IMR-90 (cell line): ENCODE results near the gene CALU. TPM values are rescaled to one million over a fixed set of nuclear protein-coding genes. Genes with fewer than 3 reads are reported as not detected.

Source experiments
- ATAC-seq: fragments of 200-7000 bp; cut with Tn5 transposase; 2 replicates; pipeline ENCODE4 v1.9.1; 2020; ENCODE audit warnings: low read depth, mild to moderate bottlenecking, moderate library complexity
- BruUV-seq: library from RNA; stranded (reverse); fragments of 400-500 nt; replicated peaks from 2 replicates; lab custom pipeline; 2021; lab: Mats Ljungman, UMichigan
- CTCF ChIA-PET: fragments of 300-600 bp; formaldehyde crosslinking; extraction: SDS; loops from one replicate; lab custom pipeline; 2021; ENCODE audit warnings: antibody characterized with exemption; lab: Yijun Ruan, JAX
- POLR2A ChIA-PET: fragments of 300-600 bp; sonication (Branson Sonifier 250); formaldehyde crosslinking; loops from one replicate; lab custom pipeline; 2022; ENCODE audit warnings: antibody characterized with exemption; ENCODE audit not compliant: unreplicated experiment; lab: Charles Lee
- DNase-seq: peaks from one replicate; pipeline ENCODE4 v3.0.0; 2013
- H2AFZ ChIP-seq: replicated peaks from 2 replicates; pipeline ENCODE3; 2013; ENCODE audit warnings: low read length, mild to moderate bottlenecking; ENCODE audit not compliant: poor library complexity
- H2AK5ac ChIP-seq: 2 replicates; pipeline ENCODE4 v1.6.1; 2013; ENCODE audit warnings: low read depth, low read length, inconsistent platforms
- H2AK9ac ChIP-seq: replicated peaks from 2 replicates; pipeline ENCODE3; 2013; ENCODE audit warnings: mild to moderate bottlenecking, low read depth, low read length, moderate library complexity; ENCODE audit not compliant: poor library complexity
- H2BK120ac ChIP-seq: 2 replicates; pipeline ENCODE4 v1.6.1; 2013; ENCODE audit warnings: low read depth, low read length, inconsistent platforms
- H2BK15ac ChIP-seq: 3 replicates; pipeline ENCODE4 v1.6.1; 2013; ENCODE audit warnings: low read depth, low read length, inconsistent platforms
- H2BK20ac ChIP-seq: 2 replicates; pipeline ENCODE4 v1.6.1; 2013; ENCODE audit warnings: low read depth, mild to moderate bottlenecking, inconsistent platforms, low read length, moderate library complexity
- H2BK5ac ChIP-seq: 2 replicates; pipeline ENCODE4 v1.6.1; 2013; ENCODE audit warnings: mild to moderate bottlenecking, low read depth, low read length, inconsistent platforms; ENCODE audit not compliant: poor library complexity, severe bottlenecking
- H3K14ac ChIP-seq: replicated peaks from 2 replicates; pipeline ENCODE4 v1.6.1; 2013; ENCODE audit warnings: low read depth, low read length, inconsistent platforms
- H3K18ac ChIP-seq: 2 replicates; pipeline ENCODE4 v1.6.1; 2013; ENCODE audit warnings: low read depth, low read length, control low read depth
- H3K23ac ChIP-seq: 2 replicates; pipeline ENCODE4 v1.6.1; 2013; ENCODE audit warnings: low read depth, low read length, inconsistent platforms
- H3K27ac ChIP-seq: 2 replicates; pipeline ENCODE4 v1.5.1; 2013; ENCODE audit warnings: mild to moderate bottlenecking, control low read depth, low read length; ENCODE audit not compliant: insufficient read depth
- H3K27me3 ChIP-seq: 2 replicates; pipeline ENCODE4 v1.6.1; 2013; ENCODE audit warnings: low read length; ENCODE audit not compliant: control insufficient read depth, insufficient read depth
- H3K36me3 ChIP-seq: 2 replicates; pipeline ENCODE4 v1.6.1; 2013; ENCODE audit warnings: low read length, mixed read lengths; ENCODE audit not compliant: control insufficient read depth, insufficient read depth
- H3K4ac ChIP-seq: 2 replicates; pipeline ENCODE4 v1.6.1; 2013; ENCODE audit warnings: low read depth, low read length, inconsistent platforms
- H3K4me1 ChIP-seq: 2 replicates; pipeline ENCODE4 v1.6.1; 2013; ENCODE audit warnings: low read length, mixed read lengths; ENCODE audit not compliant: control insufficient read depth, insufficient read depth
- H3K4me2 ChIP-seq: 2 replicates; pipeline ENCODE4 v1.6.1; 2013; ENCODE audit warnings: low read depth, mild to moderate bottlenecking, control low read depth, low read length, moderate library complexity
- H3K4me3 ChIP-seq: 2 replicates; pipeline ENCODE4 v1.5.1; 2013; ENCODE audit warnings: low read depth, mild to moderate bottlenecking, control low read depth, low read length, moderate library complexity; ENCODE audit not compliant: insufficient read depth
- H3K56ac ChIP-seq: 2 replicates; pipeline ENCODE4 v1.6.1; 2013; ENCODE audit warnings: low read length, inconsistent platforms; ENCODE audit not compliant: insufficient read depth; ENCODE audit errors: extremely low read depth
- H3K79me1 ChIP-seq, 2 experiments: 2 replicates each; pipeline ENCODE4 v1.6.1; 2013; ENCODE audit warnings: low read length in 2 of 2, inconsistent platforms in 1 of 2, low read depth in 1 of 2
- H3K9ac ChIP-seq: 2 replicates; pipeline ENCODE4 v1.6.1; 2013; ENCODE audit warnings: low read depth, low read length, control low read depth
- H3K9me1 ChIP-seq: 2 replicates; pipeline ENCODE4 v1.6.1; 2013; ENCODE audit warnings: low read length, inconsistent platforms; ENCODE audit not compliant: insufficient read depth
- H3K9me3 ChIP-seq: 2 replicates; pipeline ENCODE4 v1.6.1; 2013; ENCODE audit warnings: low read length; ENCODE audit not compliant: control insufficient read depth, insufficient read depth
- H4K20me1 ChIP-seq: 2 replicates; pipeline ENCODE4 v1.6.1; 2013; ENCODE audit warnings: low read length, inconsistent platforms; ENCODE audit not compliant: insufficient read depth
- H4K5ac ChIP-seq: 2 replicates; pipeline ENCODE4 v1.6.1; 2013; ENCODE audit warnings: mild to moderate bottlenecking, low read depth, low read length, control low read depth
- H4K8ac ChIP-seq, 2 experiments: 2 replicates each; pipeline ENCODE4 v1.6.1; 2013; ENCODE audit warnings: low read depth in 2 of 2, low read length in 2 of 2, control low read depth in 1 of 2, inconsistent platforms in 1 of 2
- H4K91ac ChIP-seq: 2 replicates; pipeline ENCODE4 v1.6.1; 2013; ENCODE audit warnings: low read depth, low read length, inconsistent platforms; ENCODE audit not compliant: insufficient read depth
- BHLHE40 ChIP-seq: fragments of 150-350 bp; IDR thresholded peaks from 2 replicates; pipeline ENCODE4 v1.6.1; 2016; ENCODE audit warnings: mild to moderate bottlenecking, low read depth, low read length
- CEBPB ChIP-seq: IDR thresholded peaks from 2 replicates; pipeline ENCODE4 v1.6.1; 2012; ENCODE audit warnings: low read depth, low read length, improper control_type of control experiment
- CHD1 ChIP-seq: IDR thresholded peaks from 2 replicates; pipeline ENCODE4 v1.6.1; 2012; ENCODE audit warnings: low read depth, low read length, improper control_type of control experiment
- FOS ChIP-seq: fragments of 150-350 bp; IDR thresholded peaks from 2 replicates; pipeline ENCODE4 v1.6.1; 2016; ENCODE audit warnings: low read depth, low read length
- MAFK ChIP-seq: IDR thresholded peaks from 2 replicates; pipeline ENCODE4 v1.6.1; 2012; ENCODE audit warnings: low read depth, low read length, improper control_type of control experiment
- MAZ ChIP-seq: IDR thresholded peaks from 2 replicates; pipeline ENCODE4 v1.6.1; 2012; ENCODE audit warnings: low read depth, mild to moderate bottlenecking, low read length, improper control_type of control experiment, moderate library complexity, borderline replicate concordance
- MXI1 ChIP-seq: IDR thresholded peaks from 2 replicates; pipeline ENCODE4 v1.6.1; 2012; ENCODE audit warnings: low read depth, mild to moderate bottlenecking, low read length, moderate library complexity, borderline replicate concordance
- NFE2L2 ChIP-seq: fragments of 150-350 bp; IDR thresholded peaks from 2 replicates; pipeline ENCODE4 v1.6.1; 2016; ENCODE audit warnings: low read depth, mild to moderate bottlenecking, low read length
- POLR2A ChIP-seq: IDR thresholded peaks from 2 replicates; pipeline ENCODE4 v1.6.1; 2012; ENCODE audit warnings: mild to moderate bottlenecking, low read depth, low read length
- RAD21 ChIP-seq: IDR thresholded peaks from 2 replicates; pipeline ENCODE4 v1.6.1; 2012; ENCODE audit warnings: low read length, improper control_type of control experiment
- RCOR1 ChIP-seq: IDR thresholded peaks from 2 replicates; pipeline ENCODE4 v1.6.1; 2012; ENCODE audit warnings: mild to moderate bottlenecking, low read length, improper control_type of control experiment; ENCODE audit not compliant: insufficient replicate concordance
- SMC3 ChIP-seq: fragments of 150-350 bp; IDR thresholded peaks from 2 replicates; pipeline ENCODE4 v1.6.1; 2016; ENCODE audit warnings: low read depth, mild to moderate bottlenecking, antibody characterized with exemption, low read length, moderate library complexity
- WGBS, 2 experiments: methylation state at CpG; one replicate each; pipeline versions ENCODE4 v1.1.5 to v1.1.7; 2013; ENCODE audit warnings: missing lambda C conversion rate in 2 of 2; ENCODE audit not compliant: insufficient read length in 1 of 2; ENCODE audit errors: extremely low coverage in 2 of 2; 5-methylcytosine and 5-hydroxymethylcytosine counted together
- dilution Hi-C: fragments of 300-500 bp; cut with HindIII; formaldehyde crosslinking; loops from one replicate; pipeline ENCODE4 v1.14.3; 2018; ENCODE audit warnings: low sequenced_read_pairs; ENCODE audit not compliant: unreplicated experiment
- in situ Hi-C: fragments of 300-500 bp; cut with MboI; formaldehyde crosslinking; loops from 3 replicates; pipeline ENCODE4 v1.14.3; 2019; ENCODE audit warnings: low sequenced_read_pairs, inconsistent platforms, mixed read lengths
- intact Hi-C: fragments of 100-400 bp; cut with micrococcal nuclease; formaldehyde crosslinking; loops from 2 replicates; pipeline ENCODE4 v1.10.0; 2022
- polyA plus RNA-seq, 3 experiments: library from polyadenylated mRNA; depleted of rRNA; stranded (reverse); fragments of >200 nt; gene quantifications; 2 replicates each; pipeline ENCODE4 v1.2.3, GENCODE V29; 2012; ENCODE audit warnings: low replicate concordance in 1 of 3
- total RNA-seq: library from RNA; depleted of rRNA; stranded (reverse); fragments of >200 nt; gene quantifications from 2 replicates; pipeline ENCODE4 v1.2.3, GENCODE V29; 2012
- TF ChIP-seq, protein P1 (sequence below): conservative IDR thresholded peaks from 2 replicates; pipeline ENCODE4 v1.5.1; 2012; ENCODE audit warnings: mild to moderate bottlenecking, low read depth, low read length, improper control_type of control experiment
- TF ChIP-seq, protein P2 (sequence below): fragments of 150-350 bp; IDR thresholded peaks from 2 replicates; pipeline ENCODE4 v1.6.1; 2016; ENCODE audit warnings: low read depth, mild to moderate bottlenecking, low read length, moderate library complexity, borderline replicate concordance
- TF ChIP-seq, protein P3 (sequence below): fragments of 150-350 bp; IDR thresholded peaks from 2 replicates; pipeline ENCODE4 v1.6.1; 2017; ENCODE audit warnings: mild to moderate bottlenecking, antibody characterized with exemption, low read length, low read depth

CALU gene
- total and polyA plus RNA-seq, 2 of the 4 experiments (the other 2 are of a cell fraction): 421 to 525 TPM

DNA sequence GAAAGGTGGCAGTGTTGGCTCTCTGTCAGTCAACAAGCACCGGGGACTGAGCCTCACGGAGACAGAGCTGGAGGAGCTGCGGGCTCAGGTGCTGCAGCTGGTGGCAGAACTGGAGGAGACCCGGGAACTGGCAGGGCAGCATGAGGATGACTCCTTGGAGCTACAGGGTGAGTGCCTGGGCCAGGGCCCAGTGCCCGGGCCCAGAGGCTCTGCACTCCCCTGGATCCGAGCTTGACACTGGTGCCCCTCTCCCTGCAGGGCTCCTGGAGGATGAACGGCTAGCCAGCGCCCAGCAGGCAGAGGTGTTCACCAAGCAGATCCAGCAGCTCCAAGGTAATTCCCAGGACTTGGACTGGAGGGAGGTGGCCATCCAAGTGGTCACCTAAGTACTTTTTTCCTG, 55.3 kb downstream of the CALU start:
- no peak overlapping the region for H2BK5ac ChIP-seq
- H3K14ac ChIP-seq: no peak overlapping the region
- no peak overlapping the region for H3K4me2 ChIP-seq
- H3K9me1 ChIP-seq: peaks cover 2% of the 10 kb centered on the region; the same call in 1 of the 2 replicates
- no peaks in the 10 kb centered on the region for H3K9me3 ChIP-seq
- dilution Hi-C loops: no loop called here
- H3K23ac ChIP-seq: no peak overlapping the region; the same call in 1 of the 2 replicates
- in situ Hi-C loops: no loop called here
- H4K8ac ChIP-seq: no peak overlapping the region
- no peaks in the 10 kb centered on the region for H4K20me1 ChIP-seq
- peaks cover 6% of the 10 kb centered on the region for H3K36me3 ChIP-seq
- no peak overlapping the region for H2AK9ac ChIP-seq
- DNase-seq (no peak), ATAC-seq (no peak)
- 96% methylated on average over 4 of the region's 8 CpGs; no CpG with 5 or more reads in 1 of the 2 experiments for WGBS, 2 experiments
- H3K18ac ChIP-seq: no peak overlapping the region
- H2AFZ ChIP-seq: no peak overlapping the region
- no peak overlapping the region for H3K27ac ChIP-seq
- TF ChIP-seq, protein P1, sequence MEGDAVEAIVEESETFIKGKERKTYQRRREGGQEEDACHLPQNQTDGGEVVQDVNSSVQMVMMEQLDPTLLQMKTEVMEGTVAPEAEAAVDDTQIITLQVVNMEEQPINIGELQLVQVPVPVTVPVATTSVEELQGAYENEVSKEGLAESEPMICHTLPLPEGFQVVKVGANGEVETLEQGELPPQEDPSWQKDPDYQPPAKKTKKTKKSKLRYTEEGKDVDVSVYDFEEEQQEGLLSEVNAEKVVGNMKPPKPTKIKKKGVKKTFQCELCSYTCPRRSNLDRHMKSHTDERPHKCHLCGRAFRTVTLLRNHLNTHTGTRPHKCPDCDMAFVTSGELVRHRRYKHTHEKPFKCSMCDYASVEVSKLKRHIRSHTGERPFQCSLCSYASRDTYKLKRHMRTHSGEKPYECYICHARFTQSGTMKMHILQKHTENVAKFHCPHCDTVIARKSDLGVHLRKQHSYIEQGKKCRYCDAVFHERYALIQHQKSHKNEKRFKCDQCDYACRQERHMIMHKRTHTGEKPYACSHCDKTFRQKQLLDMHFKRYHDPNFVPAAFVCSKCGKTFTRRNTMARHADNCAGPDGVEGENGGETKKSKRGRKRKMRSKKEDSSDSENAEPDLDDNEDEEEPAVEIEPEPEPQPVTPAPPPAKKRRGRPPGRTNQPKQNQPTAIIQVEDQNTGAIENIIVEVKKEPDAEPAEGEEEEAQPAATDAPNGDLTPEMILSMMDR: no peak
- TF ChIP-seq MAZ: no peak
- TF ChIP-seq, protein P2, sequence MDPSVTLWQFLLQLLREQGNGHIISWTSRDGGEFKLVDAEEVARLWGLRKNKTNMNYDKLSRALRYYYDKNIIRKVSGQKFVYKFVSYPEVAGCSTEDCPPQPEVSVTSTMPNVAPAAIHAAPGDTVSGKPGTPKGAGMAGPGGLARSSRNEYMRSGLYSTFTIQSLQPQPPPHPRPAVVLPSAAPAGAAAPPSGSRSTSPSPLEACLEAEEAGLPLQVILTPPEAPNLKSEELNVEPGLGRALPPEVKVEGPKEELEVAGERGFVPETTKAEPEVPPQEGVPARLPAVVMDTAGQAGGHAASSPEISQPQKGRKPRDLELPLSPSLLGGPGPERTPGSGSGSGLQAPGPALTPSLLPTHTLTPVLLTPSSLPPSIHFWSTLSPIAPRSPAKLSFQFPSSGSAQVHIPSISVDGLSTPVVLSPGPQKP: no peak
- TF ChIP-seq FOS: no peak
- TF ChIP-seq RAD21: no peak
- no peak for TF ChIP-seq CEBPB
- TF ChIP-seq, protein P3, sequence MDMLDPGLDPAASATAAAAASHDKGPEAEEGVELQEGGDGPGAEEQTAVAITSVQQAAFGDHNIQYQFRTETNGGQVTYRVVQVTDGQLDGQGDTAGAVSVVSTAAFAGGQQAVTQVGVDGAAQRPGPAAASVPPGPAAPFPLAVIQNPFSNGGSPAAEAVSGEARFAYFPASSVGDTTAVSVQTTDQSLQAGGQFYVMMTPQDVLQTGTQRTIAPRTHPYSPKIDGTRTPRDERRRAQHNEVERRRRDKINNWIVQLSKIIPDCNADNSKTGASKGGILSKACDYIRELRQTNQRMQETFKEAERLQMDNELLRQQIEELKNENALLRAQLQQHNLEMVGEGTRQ: no peak
- TF ChIP-seq POLR2A: no peak
- TF ChIP-seq MAFK: no peak
- no peak for TF ChIP-seq BHLHE40
- no peak for TF ChIP-seq RCOR1
- TF ChIP-seq MXI1: no peak
- no peak for TF ChIP-seq NFE2L2
- no peak for TF ChIP-seq SMC3
- no peak for TF ChIP-seq CHD1
- no peak overlapping the region for H2AK5ac ChIP-seq
- peaks cover 9% of the 10 kb centered on the region for H3K4me1 ChIP-seq
- H4K5ac ChIP-seq: no peak overlapping the region
- no peak overlapping the region for H4K91ac ChIP-seq
- ChIA-PET CTCF (no interaction called here), POLR2A (no interaction called here)
- no peak overlapping the region for H2BK120ac ChIP-seq
- peaks cover 0 to 13% of the 10 kb centered on the region in 2 experiments; a peak in 2 of 4 replicates for H3K79me1 ChIP-seq
- H3K4ac ChIP-seq: no peak overlapping the region
- no peak overlapping the region for H3K56ac ChIP-seq
- intact Hi-C loops: loop anchor here (5.0 kb wide), 1 partner anchor 33 kb away; no protein-coding TSS in a partner anchor
- H3K4me3 ChIP-seq: no peak overlapping the region
- H2BK15ac ChIP-seq: no peak overlapping the region
- H2BK20ac ChIP-seq: no peak overlapping the region
- no TSS peak for BruUV-seq
- peaks cover 7% of the 10 kb centered on the region; the same call in 1 of the 2 replicates for H3K27me3 ChIP-seq
- no peak overlapping the region for H3K9ac ChIP-seq
